Astrocyte (in vitro differentiated cells and primary cell): ENCODE data around the gene MPND. TPM values are rescaled to one million over a fixed set of nuclear protein-coding genes. Genes with fewer than 3 reads are reported as not detected.
"Not testable (repeated sequence)": the region's sequence is repeated elsewhere in the genome, so short reads cannot be mapped to it uniquely, and the experiment has no call there.

Experiments used
- DNase-seq: peaks from one replicate; pipeline ENCODE4 v3.0.0-alpha.2; 2010; ENCODE audit warnings: low read depth
- FAIRE-seq: peaks from 2 replicates; lab custom pipeline; 2011; peaks lifted over from hg19 to GRCh38; lab: Jason Lieb, UNC
- H2AFZ ChIP-seq: 2 replicates; pipeline ENCODE4 v1.6.0; 2012; ENCODE audit warnings: low read depth, low read length, inconsistent platforms
- H3K27ac ChIP-seq: 2 replicates; pipeline ENCODE4 v1.5.1; 2011; ENCODE audit warnings: low read depth, low read length, inconsistent platforms
- H3K27me3 ChIP-seq: 2 replicates; pipeline ENCODE4 v1.6.0; 2011; ENCODE audit warnings: low read length, inconsistent platforms; ENCODE audit not compliant: insufficient read depth
- H3K36me3 ChIP-seq: 2 replicates; pipeline ENCODE4 v1.5.1; 2011; ENCODE audit warnings: low read length, inconsistent platforms; ENCODE audit not compliant: insufficient read depth
- H3K4me1 ChIP-seq: 2 replicates; pipeline ENCODE4 v1.5.1; 2011; ENCODE audit warnings: low read length, inconsistent platforms; ENCODE audit not compliant: insufficient read depth
- H3K4me2 ChIP-seq: 2 replicates; pipeline ENCODE4 v1.6.0; 2012; ENCODE audit warnings: low read length, inconsistent platforms
- H3K4me3 ChIP-seq: 2 replicates; pipeline ENCODE4 v1.5.1; 2011; ENCODE audit warnings: low read depth, mild to moderate bottlenecking, low read length, inconsistent platforms; ENCODE audit not compliant: insufficient read depth
- H3K79me2 ChIP-seq: 2 replicates; pipeline ENCODE4 v1.6.0; 2012; ENCODE audit warnings: mild to moderate bottlenecking, low read length, inconsistent platforms; ENCODE audit not compliant: insufficient read depth
- H3K9ac ChIP-seq: 2 replicates; pipeline ENCODE4 v1.6.0; 2012; ENCODE audit warnings: mild to moderate bottlenecking, low read length, inconsistent platforms
- H3K9me3 ChIP-seq: 2 replicates; pipeline ENCODE4 v1.5.1; 2012; ENCODE audit warnings: low read depth, mild to moderate bottlenecking, low read length, inconsistent platforms; ENCODE audit not compliant: insufficient read depth
- H4K20me1 ChIP-seq: 2 replicates; pipeline ENCODE4 v1.6.0; 2012; ENCODE audit warnings: low read length, inconsistent platforms; ENCODE audit not compliant: insufficient read depth
- H3K27ac Mint-ChIP-seq: one replicate; pipeline ENCODE4 v1.8.0; 2021; ENCODE audit warnings: mild to moderate bottlenecking, mixed read lengths; ENCODE audit not compliant: unreplicated experiment
- H3K27me3 Mint-ChIP-seq: one replicate; pipeline ENCODE4 v1.8.0; 2021; ENCODE audit warnings: low read depth, mixed read lengths; ENCODE audit not compliant: unreplicated experiment
- H3K36me3 Mint-ChIP-seq: one replicate; pipeline ENCODE4 v1.8.0; 2021; ENCODE audit warnings: low read depth, mixed read lengths; ENCODE audit not compliant: unreplicated experiment
- H3K4me1 Mint-ChIP-seq: one replicate; pipeline ENCODE4 v1.8.0; 2021; ENCODE audit warnings: low read depth, mixed read lengths; ENCODE audit not compliant: unreplicated experiment
- H3K4me3 Mint-ChIP-seq: one replicate; pipeline ENCODE4 v1.8.0; 2021; ENCODE audit warnings: mild to moderate bottlenecking, moderate library complexity, mixed read lengths; ENCODE audit not compliant: unreplicated experiment
- H3K9me3 Mint-ChIP-seq: one replicate; pipeline ENCODE4 v1.8.0; 2021; ENCODE audit warnings: mild to moderate bottlenecking, mixed read lengths; ENCODE audit not compliant: unreplicated experiment
- CTCF ChIP-seq: IDR thresholded peaks from 2 replicates; pipeline ENCODE4 v1.5.1; 2011; ENCODE audit warnings: low read depth, mild to moderate bottlenecking, inconsistent platforms, low read length, moderate library complexity; ENCODE audit not compliant: insufficient read depth
- EZH2 ChIP-seq: IDR thresholded peaks from 2 replicates; pipeline ENCODE4 v1.6.1; 2012; ENCODE audit warnings: mild to moderate bottlenecking, low read length, inconsistent platforms; ENCODE audit not compliant: insufficient read depth
- total RNA-seq: library from RNA; stranded (reverse); gene quantifications from 2 replicates; pipeline ENCODE4 v1.2.1, GENCODE V29; 2021

The MPND gene
- total RNA-seq, 1 donor from 2014 or later = 14.7 TPM

DNA sequence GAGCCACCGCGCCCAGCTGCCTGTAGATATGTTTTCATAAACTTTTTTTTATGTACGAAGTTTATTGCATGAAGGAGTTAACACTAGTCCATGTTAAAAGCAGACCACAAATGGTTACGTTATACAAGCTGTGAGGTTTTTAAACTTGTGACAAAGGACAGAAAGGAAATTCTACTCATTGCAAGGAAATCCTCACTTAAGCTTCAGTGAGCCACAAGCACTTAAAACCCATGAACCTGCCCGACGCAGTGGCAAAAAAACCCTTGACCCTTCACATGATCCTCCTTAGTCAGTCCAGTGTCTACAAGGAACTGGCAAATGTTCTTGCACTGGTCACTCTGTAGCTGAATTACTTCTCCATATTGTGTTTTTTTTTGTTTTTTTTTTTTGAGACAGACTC lies 4.2 kb downstream of the MPND start:
- no peak for FAIRE-seq

GRCh38 chr19:4349225-4349624 lies 5.9 kb downstream of the MPND start:
- not testable (repeated sequence) for H3K9me3 ChIP-seq, H3K27me3 Mint-ChIP-seq, H3K9ac ChIP-seq, H3K79me2 ChIP-seq, H3K27ac ChIP-seq, H3K4me1 Mint-ChIP-seq, H3K9me3 Mint-ChIP-seq, H3K36me3 ChIP-seq, H3K4me2 ChIP-seq, FAIRE-seq, H3K36me3 Mint-ChIP-seq, DNase-seq, H3K4me1 ChIP-seq, H3K4me3 Mint-ChIP-seq, H3K27me3 ChIP-seq, H3K27ac Mint-ChIP-seq, H3K4me3 ChIP-seq, H4K20me1 ChIP-seq, H2AFZ ChIP-seq

More for the DNA sequence above, 4.2 kb downstream of the MPND start:
- Mint-ChIP-seq H3K9me3 (no peaks in the 10 kb centered on the region), H3K36me3 (peaks cover 7% of the 10 kb centered on the region), H3K4me1 (no peaks in the 10 kb centered on the region), H3K4me3 (no peak overlapping the region), H3K27ac (no peak overlapping the region), H3K27me3 (no peaks in the 10 kb centered on the region)
- Histone ChIP-seq H3K4me3 (no peak overlapping the region), H2AFZ (no peak overlapping the region), H3K9ac (no peak overlapping the region), H3K27me3 (no peaks in the 10 kb centered on the region), H3K27ac (no peak overlapping the region), H4K20me1 (no peaks in the 10 kb centered on the region), H3K9me3 (no peaks in the 10 kb centered on the region), H3K79me2 (no peaks in the 10 kb centered on the region), H3K36me3 (no peaks in the 10 kb centered on the region), H3K4me2 (no peak overlapping the region), H3K4me1 (peaks cover 7% of the 10 kb centered on the region)
- TF ChIP-seq EZH2 (no peak), CTCF (no peak)
- no peak for DNase-seq

DNA sequence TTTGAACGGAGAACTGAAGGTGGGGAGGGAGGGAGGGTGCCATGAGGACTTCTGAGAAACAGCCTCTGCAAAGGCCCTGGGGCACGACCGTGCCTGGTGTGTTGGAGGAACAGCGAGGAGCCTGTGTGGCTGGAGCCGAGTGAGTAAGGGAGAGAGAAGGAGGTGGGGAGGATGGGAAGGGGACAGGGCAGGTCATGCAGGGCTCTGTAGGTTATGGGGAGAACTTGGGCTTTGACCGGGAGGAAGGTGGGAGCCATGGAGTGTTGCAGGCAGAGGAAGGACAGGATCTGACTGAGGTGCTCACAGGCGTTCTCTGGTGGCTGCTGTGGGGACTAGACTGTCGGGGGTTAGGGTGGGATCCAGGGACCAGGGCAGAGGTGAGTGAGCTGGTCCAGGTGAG lies 6.7 kb downstream of the MPND start:
- Mint-ChIP-seq H3K36me3 (peaks cover 7% of the 10 kb centered on the region), H3K27me3 (no peaks in the 10 kb centered on the region), H3K4me1 (no peaks in the 10 kb centered on the region), H3K27ac (no peak overlapping the region), H3K4me3 (no peak overlapping the region), H3K9me3 (no peaks in the 10 kb centered on the region)
- H3K9ac ChIP-seq = no peak overlapping the region
- no peaks in the 10 kb centered on the region for H3K36me3 ChIP-seq
- no peak for DNase-seq
- no peaks in the 10 kb centered on the region for H3K4me1 ChIP-seq
- no peaks in the 10 kb centered on the region for H4K20me1 ChIP-seq
- no peak overlapping the region for H3K4me2 ChIP-seq
- H3K4me3 ChIP-seq = no peak overlapping the region
- H3K9me3 ChIP-seq = no peaks in the 10 kb centered on the region
- H3K27me3 ChIP-seq = no peaks in the 10 kb centered on the region
- no peaks in the 10 kb centered on the region for H3K79me2 ChIP-seq
- TF ChIP-seq CTCF = no peak
- TF ChIP-seq EZH2 = no peak
- H3K27ac ChIP-seq = no peak overlapping the region
- FAIRE-seq = no peak
- no peak overlapping the region for H2AFZ ChIP-seq
